ENCODE measurements around the gene NRXN3. TPM values are rescaled to one million over a fixed set of nuclear protein-coding genes. Genes with fewer than 3 reads are reported as not detected.

The NRXN3 gene
- total RNA-seq, 2 experiments from 2014 or later = not detected

GRCh38 chr14:79705126-79705894, 1535.1 kb downstream of the NRXN3 start:
- peaks cover 1% of the 10 kb centered on the region for H3K9me3 Mint-ChIP-seq
- no peak overlapping the region for H3K27ac Mint-ChIP-seq
- no peak overlapping the region for H3K4me3 Mint-ChIP-seq
- DNase-seq = no peak
- no peaks in the 10 kb centered on the region for H3K4me1 Mint-ChIP-seq
- no peaks in the 10 kb centered on the region for H3K27me3 Mint-ChIP-seq
- CTCF ChIA-PET = no interaction called here
- POLR2A ChIA-PET = no interaction called here
- H3K36me3 Mint-ChIP-seq (ENCODE audit: low read depth) = no peaks in the 10 kb centered on the region

DNA sequence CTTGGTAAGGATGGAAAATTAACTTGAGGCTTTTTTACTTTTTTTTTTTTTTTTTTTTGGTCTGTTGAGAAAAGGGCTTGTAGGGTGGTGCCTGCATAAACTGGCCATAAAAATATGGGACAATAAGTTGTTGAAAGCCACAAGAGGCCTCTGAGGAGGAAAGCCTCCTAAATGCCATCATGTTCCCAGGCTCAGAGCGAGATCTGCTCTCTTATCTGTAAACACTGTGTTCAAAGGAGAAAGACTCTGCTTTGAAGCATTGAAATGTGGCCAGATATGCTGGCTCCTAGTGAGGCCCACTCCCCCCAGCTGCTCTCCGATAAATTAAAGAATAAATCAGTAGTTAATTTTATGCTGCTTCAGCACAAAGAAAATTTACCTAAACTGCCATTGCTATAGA, 1536.2 kb downstream of the NRXN3 start:
- Mint-ChIP-seq H3K4me3 (no peak overlapping the region), H3K27ac (no peak overlapping the region), H3K9me3 (peaks cover 1% of the 10 kb centered on the region), H3K36me3 (ENCODE audit: low read depth) (no peaks in the 10 kb centered on the region), H3K27me3 (no peaks in the 10 kb centered on the region), H3K4me1 (no peaks in the 10 kb centered on the region)
- ChIA-PET POLR2A (no interaction called here), CTCF (no interaction called here)
- no peak for DNase-seq

DNA sequence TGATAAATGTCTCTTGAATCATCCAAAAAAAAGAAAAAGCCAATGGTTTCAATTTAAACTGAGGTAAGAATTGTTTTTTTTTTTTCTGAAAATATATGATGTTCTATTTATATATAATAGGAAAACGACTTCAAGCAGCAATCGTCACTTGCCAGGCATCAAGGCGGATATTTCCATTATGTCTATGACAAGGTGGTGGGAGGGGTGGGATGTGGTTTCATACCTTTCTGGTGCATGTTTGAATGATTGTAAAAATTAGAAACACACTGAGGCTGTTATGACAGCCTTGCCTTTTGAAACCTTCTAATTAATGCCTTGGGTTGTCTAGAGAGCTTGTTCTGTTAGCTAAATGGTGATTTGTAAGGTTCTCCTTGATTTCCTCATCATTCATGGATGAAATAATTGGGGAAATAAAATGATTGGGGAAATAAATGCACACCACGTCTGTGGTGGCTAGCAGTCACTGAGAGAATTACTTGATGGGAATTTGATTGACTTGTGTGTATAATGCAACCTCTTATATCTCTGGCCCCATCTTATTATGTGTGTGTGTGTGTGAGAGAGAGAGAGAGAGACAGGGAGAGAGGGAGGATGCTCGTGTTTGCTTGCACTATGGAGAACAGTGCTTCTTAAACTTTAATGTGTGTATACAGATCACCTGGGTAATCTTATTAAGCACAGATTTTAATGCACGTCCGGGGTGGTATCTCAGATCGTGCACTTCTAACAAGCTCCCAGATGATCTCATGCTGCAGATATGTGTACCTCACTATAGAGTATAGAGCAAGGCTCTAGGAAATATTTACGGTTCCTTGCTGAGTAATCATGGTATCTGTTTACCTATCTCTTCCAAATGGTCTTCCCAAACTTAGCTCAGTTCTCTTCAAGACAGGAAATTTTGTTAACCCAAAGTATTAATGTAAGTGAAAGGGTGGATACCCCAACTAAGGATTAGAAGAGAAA, 1538.5 kb downstream of the NRXN3 start:
- no peak for DNase-seq
- Mint-ChIP-seq H3K4me1 (no peaks in the 10 kb centered on the region), H3K27me3 (no peaks in the 10 kb centered on the region), H3K27ac (no peak overlapping the region), H3K4me3 (no peak overlapping the region), H3K36me3 (ENCODE audit: low read depth) (no peaks in the 10 kb centered on the region), H3K9me3 (peaks cover 1% of the 10 kb centered on the region)
- POLR2A ChIA-PET = no interaction called here
- CTCF ChIA-PET = no interaction called here

GRCh38 chr14:79709573-79709972, 1539.4 kb downstream of the NRXN3 start:
- no peak for DNase-seq
- Mint-ChIP-seq H3K9me3 (no peaks in the 10 kb centered on the region), H3K27ac (no peak overlapping the region), H3K36me3 (ENCODE audit: low read depth) (no peaks in the 10 kb centered on the region), H3K4me1 (no peaks in the 10 kb centered on the region), H3K27me3 (no peaks in the 10 kb centered on the region), H3K4me3 (no peak overlapping the region)
- CTCF ChIA-PET = no interaction called here
- POLR2A ChIA-PET = no interaction called here

GRCh38 chr14:79712302-79712950, 1542.3 kb downstream of the NRXN3 start:
- H3K4me3 Mint-ChIP-seq = no peak overlapping the region
- H3K9me3 Mint-ChIP-seq = no peaks in the 10 kb centered on the region
- no peaks in the 10 kb centered on the region for H3K4me1 Mint-ChIP-seq
- no peaks in the 10 kb centered on the region for H3K27me3 Mint-ChIP-seq
- POLR2A ChIA-PET = no interaction called here
- no peak for DNase-seq
- H3K36me3 Mint-ChIP-seq (ENCODE audit: low read depth) = no peaks in the 10 kb centered on the region
- CTCF ChIA-PET = interaction anchor here (0.7 to 1.0 kb wide), 2 partner anchors 14 to 714 kb away, joined by 3 to 4 read pairs; no protein-coding TSS in a partner anchor
- no peak overlapping the region for H3K27ac Mint-ChIP-seq

DNA sequence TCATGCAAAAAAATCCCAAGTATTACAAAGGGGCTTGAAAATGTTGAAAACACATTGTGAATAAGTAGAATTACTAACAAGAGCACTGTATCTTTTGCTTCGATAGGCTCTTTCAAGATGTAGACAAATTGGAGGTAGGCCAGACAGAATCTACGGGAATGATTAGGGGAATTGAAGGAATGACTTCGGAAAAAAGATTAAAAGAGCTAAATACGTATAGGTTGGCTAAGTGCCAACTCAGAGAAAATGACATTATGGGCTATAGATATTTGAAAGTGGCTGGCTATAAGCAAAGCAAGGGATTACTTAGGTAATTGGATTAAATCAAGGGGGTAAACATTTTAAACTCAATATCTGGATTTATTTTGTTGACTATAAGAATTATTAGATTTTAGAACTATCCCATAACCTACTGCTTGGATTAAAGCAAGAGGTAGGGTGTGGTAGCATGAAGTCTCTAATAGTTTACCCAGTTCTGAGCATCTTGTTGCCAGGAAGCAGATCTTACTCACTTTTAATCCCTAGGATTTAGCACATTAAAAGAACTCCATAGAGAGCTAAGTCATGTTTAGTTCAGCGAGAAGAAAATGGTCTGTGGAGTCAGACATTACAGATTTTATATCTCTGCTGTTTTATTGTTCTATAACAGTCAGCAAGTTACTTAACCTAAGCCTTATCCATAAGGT, 1551.4 kb downstream of the NRXN3 start:
- no peaks in the 10 kb centered on the region for H3K36me3 Mint-ChIP-seq (ENCODE audit: low read depth)
- no peaks in the 10 kb centered on the region for H3K9me3 Mint-ChIP-seq
- no peak overlapping the region for H3K4me3 Mint-ChIP-seq
- H3K4me1 Mint-ChIP-seq = peaks cover 2% of the 10 kb centered on the region
- no peak overlapping the region for H3K27ac Mint-ChIP-seq
- ChIA-PET CTCF (no interaction called here), POLR2A (no interaction called here)
- no peaks in the 10 kb centered on the region for H3K27me3 Mint-ChIP-seq
- no peak for DNase-seq

- peak; percentile 20 for DNase-seq
- peak overlapping the region; percentile 1 for H3K27ac Mint-ChIP-seq
- ChIA-PET POLR2A (no interaction called here), CTCF (no interaction called here)
- H3K27me3 Mint-ChIP-seq = no peaks in the 10 kb centered on the region
- no peaks in the 10 kb centered on the region for H3K36me3 Mint-ChIP-seq (ENCODE audit: low read depth)
- H3K4me3 Mint-ChIP-seq = no peak overlapping the region
- peaks cover 11% of the 10 kb centered on the region for H3K4me1 Mint-ChIP-seq
- no peaks in the 10 kb centered on the region for H3K9me3 Mint-ChIP-seq
Measured at GRCh38 chr14:79724934-79725717, 1555.0 kb downstream of the NRXN3 start.

- DNase-seq = no peak
- POLR2A ChIA-PET = no interaction called here
- CTCF ChIA-PET = no interaction called here
- Mint-ChIP-seq H3K4me1 (peaks cover 16% of the 10 kb centered on the region), H3K9me3 (no peaks in the 10 kb centered on the region), H3K27ac (no peak overlapping the region), H3K27me3 (no peaks in the 10 kb centered on the region), H3K4me3 (no peak overlapping the region), H3K36me3 (ENCODE audit: low read depth) (no peaks in the 10 kb centered on the region)
Measured at GRCh38 chr14:79727900-79728299, 1557.7 kb downstream of the NRXN3 start.

DNA sequence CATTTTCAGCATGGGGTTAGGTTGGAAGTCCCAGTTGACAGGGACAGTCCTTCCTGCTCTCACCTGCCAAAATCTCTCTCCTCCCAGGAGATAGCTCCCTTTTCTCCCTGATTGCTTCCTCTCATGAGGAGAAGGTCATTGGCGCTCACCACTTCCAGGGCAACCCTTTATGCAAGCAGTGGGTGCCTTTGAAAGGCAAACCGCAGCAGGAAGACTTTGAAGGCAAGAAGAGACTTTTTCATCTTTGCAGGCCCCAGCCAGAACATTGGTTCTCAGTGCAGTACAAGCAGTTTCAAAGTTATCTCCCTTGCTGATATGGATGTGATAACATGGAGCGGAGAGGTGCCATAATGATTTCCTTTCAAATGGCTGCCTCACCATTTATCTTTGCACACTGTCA, 1558.2 kb downstream of the NRXN3 start:
- H3K9me3 Mint-ChIP-seq = no peaks in the 10 kb centered on the region
- H3K4me3 Mint-ChIP-seq = no peak overlapping the region

GRCh38 chr14:79729731-79730130, 1559.6 kb downstream of the NRXN3 start:
- Mint-ChIP-seq H3K27me3 (no peaks in the 10 kb centered on the region), H3K27ac (no peak overlapping the region), H3K9me3 (no peaks in the 10 kb centered on the region), H3K4me1 (peaks cover 16% of the 10 kb centered on the region), H3K36me3 (ENCODE audit: low read depth) (no peaks in the 10 kb centered on the region), H3K4me3 (no peak overlapping the region)
- ChIA-PET POLR2A (no interaction called here), CTCF (no interaction called here)
- no peak for DNase-seq

More for the DNA sequence above, 1558.2 kb downstream of the NRXN3 start:
- ChIA-PET POLR2A (no interaction called here), CTCF (no interaction called here)
- Mint-ChIP-seq H3K36me3 (ENCODE audit: low read depth) (no peaks in the 10 kb centered on the region), H3K27ac (no peak overlapping the region), H3K27me3 (no peaks in the 10 kb centered on the region), H3K4me1 (peaks cover 16% of the 10 kb centered on the region)
- DNase-seq = peak; percentile 9

DNA sequence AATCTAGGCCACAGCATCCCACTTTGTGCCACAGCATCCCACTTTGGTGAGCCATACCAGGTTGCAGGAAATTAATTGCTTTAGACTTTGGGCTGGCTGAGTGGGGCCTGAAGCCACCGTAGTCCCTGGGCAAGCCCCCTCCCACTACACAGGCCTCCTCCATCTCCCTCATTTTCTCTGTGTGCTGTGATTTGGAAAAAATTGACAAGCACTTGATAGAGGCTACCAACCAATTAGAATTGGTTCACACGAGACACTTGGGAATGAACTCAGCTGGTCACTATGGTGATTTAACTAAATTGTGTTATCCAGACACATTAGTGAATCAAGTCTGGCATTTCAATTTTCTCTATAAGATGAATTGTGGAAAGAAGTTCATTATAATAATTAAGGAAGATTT, 1560.0 kb downstream of the NRXN3 start:
- H3K4me1 Mint-ChIP-seq = peaks cover 16% of the 10 kb centered on the region
- ChIA-PET POLR2A (no interaction called here), CTCF (no interaction called here)
- H3K27ac Mint-ChIP-seq = no peak overlapping the region
- H3K4me3 Mint-ChIP-seq = no peak overlapping the region
- no peak for DNase-seq
- peaks cover 2% of the 10 kb centered on the region for H3K9me3 Mint-ChIP-seq
- H3K36me3 Mint-ChIP-seq (ENCODE audit: low read depth) = no peaks in the 10 kb centered on the region
- no peaks in the 10 kb centered on the region for H3K27me3 Mint-ChIP-seq

DNA sequence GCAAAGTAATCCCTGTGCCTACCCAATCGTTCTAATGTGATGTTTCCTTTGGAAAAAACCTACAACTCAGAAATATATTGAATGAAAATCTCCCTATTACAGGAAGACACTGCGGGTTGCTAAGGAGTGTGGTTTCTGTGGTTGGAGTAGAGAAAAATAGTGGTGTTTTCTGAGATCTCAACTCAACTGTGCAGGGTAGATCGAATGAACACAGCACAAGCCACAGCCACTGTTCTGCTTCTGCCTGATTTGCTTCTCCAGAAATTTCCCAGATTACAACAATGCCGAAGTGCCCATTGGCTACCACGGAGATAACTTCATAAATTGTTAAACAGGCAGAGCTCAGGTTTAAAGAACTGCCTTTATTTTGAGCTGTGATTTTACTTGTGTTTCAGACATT, 1560.8 kb downstream of the NRXN3 start:
- ChIA-PET POLR2A (no interaction called here), CTCF (no interaction called here)
- H3K27ac Mint-ChIP-seq = no peak overlapping the region
- H3K36me3 Mint-ChIP-seq (ENCODE audit: low read depth) = no peaks in the 10 kb centered on the region
- peaks cover 6% of the 10 kb centered on the region for H3K9me3 Mint-ChIP-seq
- H3K4me3 Mint-ChIP-seq = no peak overlapping the region
- H3K4me1 Mint-ChIP-seq = peaks cover 14% of the 10 kb centered on the region
- DNase-seq = no peak
- H3K27me3 Mint-ChIP-seq = no peaks in the 10 kb centered on the region
